SK-N-SH treated with all-trans-retinoic acid at 6 μM for 48 hours (cell line): ENCODE results near the gene YJEFN3.

ENCODE experiments used
- CSDC2 ChIP-seq: fragments of 250-450 bp; sonication (Bioruptor Pico); IDR thresholded peaks from 2 replicates; pipeline ENCODE4 v1.5.0; 2020; ENCODE audit warnings: mild to moderate bottlenecking, moderate library complexity
- ESRRG ChIP-seq: fragments of 250-450 bp; sonication (Bioruptor Pico); IDR thresholded peaks from 2 replicates; pipeline ENCODE4 v1.6.1; 2021; ENCODE audit warnings: mild to moderate bottlenecking
- PPARA ChIP-seq: fragments of 250-450 bp; sonication (Bioruptor Pico); IDR thresholded peaks from 2 replicates; pipeline ENCODE4 v1.5.0; 2020; ENCODE audit warnings: mild to moderate bottlenecking, borderline replicate concordance
- ZFP3 ChIP-seq: fragments of 250-450 bp; sonication (Bioruptor Pico); IDR thresholded peaks from 2 replicates; pipeline ENCODE4 v1.5.0; 2020; ENCODE audit warnings: mild to moderate bottlenecking, moderate library complexity
- ZFP30 ChIP-seq: fragments of 450-650 bp; formaldehyde crosslinking; IDR thresholded peaks from 2 replicates; pipeline ENCODE4 v1.5.0; 2022; ENCODE audit warnings: mild to moderate bottlenecking, moderate library complexity
- ZNF70 ChIP-seq: fragments of 450-650 bp; formaldehyde crosslinking; IDR thresholded peaks from 2 replicates; pipeline ENCODE4 v1.5.0; 2020; ENCODE audit warnings: mild to moderate bottlenecking, moderate library complexity
- TF ChIP-seq, protein P1 (sequence below): fragments of 250-450 bp; sonication (Bioruptor Pico); IDR thresholded peaks from 2 replicates; pipeline ENCODE4 v1.5.1; 2020; ENCODE audit warnings: low read depth, mild to moderate bottlenecking, moderate library complexity
- TF ChIP-seq, protein P2 (sequence below): fragments of 250-450 bp; sonication (Bioruptor Pico); IDR thresholded peaks from 2 replicates; pipeline ENCODE4 v1.5.0; 2020; ENCODE audit warnings: mild to moderate bottlenecking, moderate library complexity
- TF ChIP-seq, protein P3 (sequence below): fragments of 250-450 bp; sonication (Bioruptor Pico); IDR thresholded peaks from 2 replicates; pipeline ENCODE4 v1.8.0; 2020; ENCODE audit warnings: mild to moderate bottlenecking, moderate library complexity, borderline replicate concordance

DNA sequence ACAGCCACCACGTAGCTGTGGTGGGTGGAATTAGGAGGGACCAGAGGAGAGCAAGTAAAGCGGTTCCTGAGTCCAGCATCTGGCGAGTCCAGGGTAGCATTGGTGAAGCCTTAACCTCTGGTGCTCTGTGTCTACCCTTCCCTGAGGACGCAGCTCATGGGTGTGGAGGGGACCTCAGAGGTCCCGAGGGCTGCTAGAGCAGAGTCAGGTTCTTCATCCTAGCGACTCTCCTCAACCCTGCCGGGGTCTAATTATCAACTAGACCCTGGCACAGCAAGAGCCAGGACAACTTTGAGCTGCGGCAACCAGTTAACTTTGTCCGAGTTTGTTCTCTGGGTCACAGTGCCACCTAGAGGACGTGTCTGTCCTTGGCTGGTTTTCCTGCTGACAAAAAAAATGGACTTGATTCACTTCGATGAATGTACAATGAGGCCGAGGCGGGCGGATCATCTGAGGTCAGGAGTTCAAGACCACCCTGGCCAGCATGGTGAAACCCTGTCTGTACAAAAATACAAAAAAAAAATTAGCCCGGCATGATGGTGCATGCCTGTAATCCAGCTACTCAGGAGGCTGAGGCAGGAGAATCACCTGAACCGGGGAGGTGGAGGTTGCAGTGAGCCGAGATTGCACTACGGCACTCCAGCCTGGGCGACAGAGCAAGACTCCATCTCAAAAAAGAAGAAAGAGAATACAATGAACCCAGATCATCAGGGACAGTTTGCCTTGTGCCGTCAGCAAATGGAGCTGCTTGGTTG is 38.3 kb upstream of the YJEFN3 start:
- TF ChIP-seq, protein P1, sequence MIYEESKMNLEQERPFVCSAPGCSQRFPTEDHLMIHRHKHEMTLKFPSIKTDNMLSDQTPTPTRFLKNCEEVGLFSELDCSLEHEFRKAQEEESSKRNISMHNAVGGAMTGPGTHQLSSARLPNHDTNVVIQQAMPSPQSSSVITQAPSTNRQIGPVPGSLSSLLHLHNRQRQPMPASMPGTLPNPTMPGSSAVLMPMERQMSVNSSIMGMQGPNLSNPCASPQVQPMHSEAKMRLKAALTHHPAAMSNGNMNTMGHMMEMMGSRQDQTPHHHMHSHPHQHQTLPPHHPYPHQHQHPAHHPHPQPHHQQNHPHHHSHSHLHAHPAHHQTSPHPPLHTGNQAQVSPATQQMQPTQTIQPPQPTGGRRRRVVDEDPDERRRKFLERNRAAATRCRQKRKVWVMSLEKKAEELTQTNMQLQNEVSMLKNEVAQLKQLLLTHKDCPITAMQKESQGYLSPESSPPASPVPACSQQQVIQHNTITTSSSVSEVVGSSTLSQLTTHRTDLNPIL (CRISPR knock-in tag): no peak
- no peak for TF ChIP-seq ESRRG
- no peak for TF ChIP-seq CSDC2 (CRISPR knock-in tag)
- TF ChIP-seq ZFP3 (CRISPR knock-in tag): no peak
- TF ChIP-seq ZFP30 (CRISPR knock-in tag): no peak
- TF ChIP-seq, protein P2, sequence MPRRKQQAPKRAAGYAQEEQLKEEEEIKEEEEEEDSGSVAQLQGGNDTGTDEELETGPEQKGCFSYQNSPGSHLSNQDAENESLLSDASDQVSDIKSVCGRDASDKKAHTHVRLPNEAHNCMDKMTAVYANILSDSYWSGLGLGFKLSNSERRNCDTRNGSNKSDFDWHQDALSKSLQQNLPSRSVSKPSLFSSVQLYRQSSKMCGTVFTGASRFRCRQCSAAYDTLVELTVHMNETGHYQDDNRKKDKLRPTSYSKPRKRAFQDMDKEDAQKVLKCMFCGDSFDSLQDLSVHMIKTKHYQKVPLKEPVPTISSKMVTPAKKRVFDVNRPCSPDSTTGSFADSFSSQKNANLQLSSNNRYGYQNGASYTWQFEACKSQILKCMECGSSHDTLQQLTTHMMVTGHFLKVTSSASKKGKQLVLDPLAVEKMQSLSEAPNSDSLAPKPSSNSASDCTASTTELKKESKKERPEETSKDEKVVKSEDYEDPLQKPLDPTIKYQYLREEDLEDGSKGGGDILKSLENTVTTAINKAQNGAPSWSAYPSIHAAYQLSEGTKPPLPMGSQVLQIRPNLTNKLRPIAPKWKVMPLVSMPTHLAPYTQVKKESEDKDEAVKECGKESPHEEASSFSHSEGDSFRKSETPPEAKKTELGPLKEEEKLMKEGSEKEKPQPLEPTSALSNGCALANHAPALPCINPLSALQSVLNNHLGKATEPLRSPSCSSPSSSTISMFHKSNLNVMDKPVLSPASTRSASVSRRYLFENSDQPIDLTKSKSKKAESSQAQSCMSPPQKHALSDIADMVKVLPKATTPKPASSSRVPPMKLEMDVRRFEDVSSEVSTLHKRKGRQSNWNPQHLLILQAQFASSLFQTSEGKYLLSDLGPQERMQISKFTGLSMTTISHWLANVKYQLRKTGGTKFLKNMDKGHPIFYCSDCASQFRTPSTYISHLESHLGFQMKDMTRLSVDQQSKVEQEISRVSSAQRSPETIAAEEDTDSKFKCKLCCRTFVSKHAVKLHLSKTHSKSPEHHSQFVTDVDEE: no peak
- TF ChIP-seq, protein P3, sequence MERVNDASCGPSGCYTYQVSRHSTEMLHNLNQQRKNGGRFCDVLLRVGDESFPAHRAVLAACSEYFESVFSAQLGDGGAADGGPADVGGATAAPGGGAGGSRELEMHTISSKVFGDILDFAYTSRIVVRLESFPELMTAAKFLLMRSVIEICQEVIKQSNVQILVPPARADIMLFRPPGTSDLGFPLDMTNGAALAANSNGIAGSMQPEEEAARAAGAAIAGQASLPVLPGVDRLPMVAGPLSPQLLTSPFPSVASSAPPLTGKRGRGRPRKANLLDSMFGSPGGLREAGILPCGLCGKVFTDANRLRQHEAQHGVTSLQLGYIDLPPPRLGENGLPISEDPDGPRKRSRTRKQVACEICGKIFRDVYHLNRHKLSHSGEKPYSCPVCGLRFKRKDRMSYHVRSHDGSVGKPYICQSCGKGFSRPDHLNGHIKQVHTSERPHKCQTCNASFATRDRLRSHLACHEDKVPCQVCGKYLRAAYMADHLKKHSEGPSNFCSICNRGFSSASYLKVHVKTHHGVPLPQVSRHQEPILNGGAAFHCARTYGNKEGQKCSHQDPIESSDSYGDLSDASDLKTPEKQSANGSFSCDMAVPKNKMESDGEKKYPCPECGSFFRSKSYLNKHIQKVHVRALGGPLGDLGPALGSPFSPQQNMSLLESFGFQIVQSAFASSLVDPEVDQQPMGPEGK (CRISPR knock-in tag): no peak
- TF ChIP-seq ZNF70 (CRISPR knock-in tag): no peak
- TF ChIP-seq PPARA (CRISPR knock-in tag): no peak
